Measurements from ENCODE around the gene DGKI. TPM values are rescaled to one million over a fixed set of nuclear protein-coding genes. Genes with fewer than 3 reads are reported as not detected.

The DGKI gene
- total and polyA plus RNA-seq, 2 of the 4 experiments (the other 2 are of a cell fraction): 3.9 to 15.8 TPM

DNA sequence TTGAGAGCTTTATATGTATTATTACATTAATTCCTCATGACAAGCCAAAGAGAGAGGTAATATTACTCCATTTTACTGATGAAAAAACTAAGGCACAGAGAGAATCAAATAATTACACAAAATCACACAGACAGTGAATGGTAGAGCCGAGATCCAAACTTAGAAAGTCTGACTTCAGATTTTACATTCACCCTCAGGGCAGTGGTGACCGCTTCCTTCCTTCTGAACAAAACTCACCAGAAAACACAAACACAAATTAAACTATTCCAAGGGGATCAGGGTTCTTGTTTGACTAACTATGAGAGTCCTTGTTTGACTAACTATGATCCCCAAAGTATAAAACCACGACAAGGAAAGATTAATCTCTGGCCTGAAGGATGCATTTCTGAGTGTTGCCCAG is 435.3 kb downstream of the DGKI start:
- ChIA-PET POLR2A (ENCODE audit: unreplicated experiment) (no interaction called here), CTCF (no interaction called here)
- no TSS peak for BruUV-seq (replicated peaks)
- no peak overlapping the region for H2BK5ac ChIP-seq (ENCODE audit: low read depth, low read length, poor library complexity, severe bottlenecking)
- no peak overlapping the region for H3K4me2 ChIP-seq (ENCODE audit: low read depth, low read length)
- no peak overlapping the region for H2BK15ac ChIP-seq (ENCODE audit: low read depth, low read length)
- DNase-seq (no peak), ATAC-seq (ENCODE audit: low read depth) (no peak)
- H3K79me1 ChIP-seq (ENCODE audit: low read depth in 1 of 2, low read length in 2 of 2): no peaks in the 10 kb centered on the region
- no peak overlapping the region for H3K4ac ChIP-seq (ENCODE audit: low read depth, low read length)
- H3K9me1 ChIP-seq (ENCODE audit: insufficient read depth, low read length): peaks cover 3% of the 10 kb centered on the region; the same call in 1 of the 2 replicates
- intact Hi-C loops (cut with micrococcal nuclease): no loop called here
- no peak overlapping the region for H2AK9ac ChIP-seq (replicated peaks; ENCODE audit: low read depth, low read length, poor library complexity)
- no peak overlapping the region for H3K4me3 ChIP-seq (ENCODE audit: insufficient read depth, low read depth, low read length)
- no peak overlapping the region for H3K9ac ChIP-seq (ENCODE audit: low read depth, low read length)
- H3K18ac ChIP-seq (ENCODE audit: low read depth, low read length): no peak overlapping the region
- no peak overlapping the region for H2AK5ac ChIP-seq (ENCODE audit: low read depth, low read length)
- H4K20me1 ChIP-seq (ENCODE audit: insufficient read depth, low read length): no peaks in the 10 kb centered on the region
- no peaks in the 10 kb centered on the region for H3K36me3 ChIP-seq (ENCODE audit: control insufficient read depth, insufficient read depth, low read length)
- H4K91ac ChIP-seq (ENCODE audit: insufficient read depth, low read depth, low read length): no peak overlapping the region
- no CpG with 5 or more reads among the region's 3 CpGs for WGBS, 2 experiments (ENCODE audit: extremely low coverage in 2 of 2, insufficient read length in 1 of 2)
- H4K8ac ChIP-seq (ENCODE audit: low read depth in 2 of 2, low read length in 2 of 2): no peak overlapping the region
- no peaks in the 10 kb centered on the region for H3K27me3 ChIP-seq (ENCODE audit: control insufficient read depth, insufficient read depth, low read length)
- no peaks in the 10 kb centered on the region for H3K4me1 ChIP-seq (ENCODE audit: control insufficient read depth, insufficient read depth, low read length)
- no peak overlapping the region for H2BK120ac ChIP-seq (ENCODE audit: low read depth, low read length)
- H3K14ac ChIP-seq (replicated peaks; ENCODE audit: low read depth, low read length): no peak overlapping the region
- no peak overlapping the region for H3K56ac ChIP-seq (ENCODE audit: extremely low read depth, insufficient read depth, low read length)
- no peak overlapping the region for H2BK20ac ChIP-seq (ENCODE audit: low read depth, low read length)
- dilution Hi-C loops (cut with HindIII; ENCODE audit: low sequenced_read_pairs, unreplicated experiment): no loop called here
- in situ Hi-C loops (cut with MboI; ENCODE audit: low sequenced_read_pairs): no loop called here
- no peaks in the 10 kb centered on the region for H3K9me3 ChIP-seq (ENCODE audit: control insufficient read depth, insufficient read depth, low read length)
- no peak overlapping the region for H3K27ac ChIP-seq (ENCODE audit: insufficient read depth, low read length)
- no peak overlapping the region for H4K5ac ChIP-seq (ENCODE audit: low read depth, low read length)
- H3K23ac ChIP-seq (ENCODE audit: low read depth, low read length): no peak overlapping the region
- no peak overlapping the region for H2AFZ ChIP-seq (replicated peaks; ENCODE audit: low read length, poor library complexity)
- no peak for TF ChIP-seq MAZ (IDR thresholded peaks at IDR 0.05; ENCODE audit: borderline replicate concordance, low read depth, low read length)
- TF ChIP-seq, protein P1, sequence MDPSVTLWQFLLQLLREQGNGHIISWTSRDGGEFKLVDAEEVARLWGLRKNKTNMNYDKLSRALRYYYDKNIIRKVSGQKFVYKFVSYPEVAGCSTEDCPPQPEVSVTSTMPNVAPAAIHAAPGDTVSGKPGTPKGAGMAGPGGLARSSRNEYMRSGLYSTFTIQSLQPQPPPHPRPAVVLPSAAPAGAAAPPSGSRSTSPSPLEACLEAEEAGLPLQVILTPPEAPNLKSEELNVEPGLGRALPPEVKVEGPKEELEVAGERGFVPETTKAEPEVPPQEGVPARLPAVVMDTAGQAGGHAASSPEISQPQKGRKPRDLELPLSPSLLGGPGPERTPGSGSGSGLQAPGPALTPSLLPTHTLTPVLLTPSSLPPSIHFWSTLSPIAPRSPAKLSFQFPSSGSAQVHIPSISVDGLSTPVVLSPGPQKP (IDR thresholded peaks at IDR 0.05; ENCODE audit: borderline replicate concordance, low read depth, low read length): no peak
- TF ChIP-seq POLR2A (IDR thresholded peaks at IDR 0.05; ENCODE audit: low read depth, low read length): no peak
- TF ChIP-seq NFE2L2 (IDR thresholded peaks at IDR 0.05; ENCODE audit: low read depth, low read length): no peak
- TF ChIP-seq, protein P2, sequence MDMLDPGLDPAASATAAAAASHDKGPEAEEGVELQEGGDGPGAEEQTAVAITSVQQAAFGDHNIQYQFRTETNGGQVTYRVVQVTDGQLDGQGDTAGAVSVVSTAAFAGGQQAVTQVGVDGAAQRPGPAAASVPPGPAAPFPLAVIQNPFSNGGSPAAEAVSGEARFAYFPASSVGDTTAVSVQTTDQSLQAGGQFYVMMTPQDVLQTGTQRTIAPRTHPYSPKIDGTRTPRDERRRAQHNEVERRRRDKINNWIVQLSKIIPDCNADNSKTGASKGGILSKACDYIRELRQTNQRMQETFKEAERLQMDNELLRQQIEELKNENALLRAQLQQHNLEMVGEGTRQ (IDR thresholded peaks at IDR 0.05; ENCODE audit: low read depth, low read length): no peak
- TF ChIP-seq MXI1 (IDR thresholded peaks at IDR 0.05; ENCODE audit: borderline replicate concordance, low read depth, low read length): no peak
- TF ChIP-seq RCOR1 (IDR thresholded peaks at IDR 0.05; ENCODE audit: insufficient replicate concordance, low read length): no peak
- TF ChIP-seq CEBPB (IDR thresholded peaks at IDR 0.05; ENCODE audit: low read depth, low read length): no peak
- TF ChIP-seq, protein P3, sequence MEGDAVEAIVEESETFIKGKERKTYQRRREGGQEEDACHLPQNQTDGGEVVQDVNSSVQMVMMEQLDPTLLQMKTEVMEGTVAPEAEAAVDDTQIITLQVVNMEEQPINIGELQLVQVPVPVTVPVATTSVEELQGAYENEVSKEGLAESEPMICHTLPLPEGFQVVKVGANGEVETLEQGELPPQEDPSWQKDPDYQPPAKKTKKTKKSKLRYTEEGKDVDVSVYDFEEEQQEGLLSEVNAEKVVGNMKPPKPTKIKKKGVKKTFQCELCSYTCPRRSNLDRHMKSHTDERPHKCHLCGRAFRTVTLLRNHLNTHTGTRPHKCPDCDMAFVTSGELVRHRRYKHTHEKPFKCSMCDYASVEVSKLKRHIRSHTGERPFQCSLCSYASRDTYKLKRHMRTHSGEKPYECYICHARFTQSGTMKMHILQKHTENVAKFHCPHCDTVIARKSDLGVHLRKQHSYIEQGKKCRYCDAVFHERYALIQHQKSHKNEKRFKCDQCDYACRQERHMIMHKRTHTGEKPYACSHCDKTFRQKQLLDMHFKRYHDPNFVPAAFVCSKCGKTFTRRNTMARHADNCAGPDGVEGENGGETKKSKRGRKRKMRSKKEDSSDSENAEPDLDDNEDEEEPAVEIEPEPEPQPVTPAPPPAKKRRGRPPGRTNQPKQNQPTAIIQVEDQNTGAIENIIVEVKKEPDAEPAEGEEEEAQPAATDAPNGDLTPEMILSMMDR (conservative IDR thresholded peaks at IDR 0.05; ENCODE audit: low read depth, low read length): no peak
- TF ChIP-seq RAD21 (IDR thresholded peaks at IDR 0.05; ENCODE audit: low read length): no peak
- TF ChIP-seq BHLHE40 (IDR thresholded peaks at IDR 0.05; ENCODE audit: low read depth, low read length): no peak
- no peak for TF ChIP-seq SMC3 (IDR thresholded peaks at IDR 0.05; ENCODE audit: low read depth, low read length)
- no peak for TF ChIP-seq FOS (IDR thresholded peaks at IDR 0.05; ENCODE audit: low read depth, low read length)
- no peak for TF ChIP-seq MAFK (IDR thresholded peaks at IDR 0.05; ENCODE audit: low read depth, low read length)
- TF ChIP-seq RFX5 (IDR thresholded peaks at IDR 0.05; ENCODE audit: low read depth, low read length): no peak
- no peak for TF ChIP-seq CHD1 (IDR thresholded peaks at IDR 0.05; ENCODE audit: low read depth, low read length)
